ENCODE results near the gene CPNE6.

- no peak for TF ChIP-seq CTCF (IDR thresholded peaks at IDR 0.05)
- no peak for TF ChIP-seq POLR2AphosphoS5 (IDR thresholded peaks at IDR 0.05)
- no peak for TF ChIP-seq POLR2A (IDR thresholded peaks at IDR 0.05)
- TF ChIP-seq EP300 (IDR thresholded peaks at IDR 0.05) = no peak
Observed at GRCh38 chr14:24121210-24121609, 49.8 kb downstream of the CPNE6 start.

Data from upper lobe of left lung (tissue), 4 donors.